HEK293 (cell line): ENCODE results near the gene PAX2.

ENCODE experiments used
- BCL11A ChIP-seq: fragments of 450-650 bp; formaldehyde crosslinking; IDR thresholded peaks from 2 replicates; pipeline ENCODE4 v1.5.1; 2016; ENCODE audit warnings: low read depth, missing biosample characterization, missing genetic modification characterization
- EGR2 ChIP-seq: fragments of 450-650 bp; formaldehyde crosslinking; IDR thresholded peaks from 2 replicates; pipeline ENCODE4 v1.5.1; 2016; ENCODE audit warnings: low read depth, missing biosample characterization, missing genetic modification characterization
- GLIS2 ChIP-seq: fragments of 450-650 bp; formaldehyde crosslinking; IDR thresholded peaks from 2 replicates; pipeline ENCODE4 v1.5.1; 2016; ENCODE audit warnings: missing biosample characterization, missing genetic modification characterization
- HIC1 ChIP-seq: fragments of 450-650 bp; formaldehyde crosslinking; IDR thresholded peaks from 2 replicates; pipeline ENCODE4 v1.5.1; 2016; ENCODE audit warnings: missing biosample characterization, missing genetic modification characterization
- HOXD13 ChIP-seq: sonication (generic); formaldehyde crosslinking; IDR thresholded peaks from 2 replicates; pipeline ENCODE4 v1.8.0; 2022; ENCODE audit warnings: missing genetic modification reagents, borderline replicate concordance
- KLF8 ChIP-seq: fragments of 450-650 bp; formaldehyde crosslinking; IDR thresholded peaks from 2 replicates; pipeline ENCODE4 v1.5.1; 2016; ENCODE audit warnings: missing biosample characterization, missing genetic modification characterization
- OSR2 ChIP-seq: fragments of 450-650 bp; formaldehyde crosslinking; IDR thresholded peaks from 2 replicates; pipeline ENCODE4 v1.5.1; 2016; ENCODE audit warnings: missing biosample characterization, missing genetic modification characterization
- PATZ1 ChIP-seq: fragments of 450-650 bp; formaldehyde crosslinking; IDR thresholded peaks from 2 replicates; pipeline ENCODE4 v1.5.1; 2016; ENCODE audit warnings: missing biosample characterization, missing genetic modification characterization
- SCRT2 ChIP-seq: fragments of 450-650 bp; formaldehyde crosslinking; IDR thresholded peaks from 2 replicates; pipeline ENCODE4 v1.5.1; 2016; ENCODE audit warnings: missing biosample characterization, missing genetic modification characterization
- TCF7L2 ChIP-seq: IDR thresholded peaks from 2 replicates; pipeline ENCODE4 v1.6.1; 2011; ENCODE audit warnings: low read depth, mild to moderate bottlenecking, inconsistent platforms, low read length, moderate library complexity, borderline replicate concordance
- WT1 ChIP-seq: fragments of 450-650 bp; formaldehyde crosslinking; IDR thresholded peaks from 2 replicates; pipeline ENCODE4 v1.5.1; 2016; ENCODE audit warnings: missing biosample characterization, missing genetic modification characterization
- ZBTB10 ChIP-seq: fragments of 450-650 bp; formaldehyde crosslinking; IDR thresholded peaks from 2 replicates; pipeline ENCODE4 v1.5.1; 2016; ENCODE audit warnings: missing biosample characterization, missing genetic modification characterization
- ZBTB17 ChIP-seq: fragments of 450-650 bp; formaldehyde crosslinking; IDR thresholded peaks from 2 replicates; pipeline ENCODE4 v1.5.1; 2016; ENCODE audit warnings: missing biosample characterization, missing genetic modification characterization
- ZFHX2 ChIP-seq: fragments of 450-650 bp; formaldehyde crosslinking; conservative IDR thresholded peaks from 2 replicates; pipeline ENCODE4 v1.5.1; 2016; ENCODE audit warnings: missing biosample characterization, missing genetic modification characterization
- ZFP3 ChIP-seq: fragments of 450-650 bp; formaldehyde crosslinking; IDR thresholded peaks from 2 replicates; pipeline ENCODE4 v1.5.1; 2016; ENCODE audit warnings: low read depth, missing biosample characterization, missing genetic modification characterization
- ZIC2 ChIP-seq: fragments of 450-650 bp; formaldehyde crosslinking; IDR thresholded peaks from 2 replicates; pipeline ENCODE4 v1.5.1; 2016; ENCODE audit warnings: missing biosample characterization, missing genetic modification characterization
- ZNF10 ChIP-seq: fragments of 450-650 bp; formaldehyde crosslinking; IDR thresholded peaks from 2 replicates; pipeline ENCODE4 v1.5.1; 2017; ENCODE audit warnings: missing biosample characterization, missing genetic modification characterization
- ZNF169 ChIP-seq: fragments of 450-650 bp; formaldehyde crosslinking; IDR thresholded peaks from 2 replicates; pipeline ENCODE4 v1.5.1; 2016; ENCODE audit warnings: missing biosample characterization, missing genetic modification characterization
- ZNF324 ChIP-seq: fragments of 450-650 bp; formaldehyde crosslinking; IDR thresholded peaks from 2 replicates; pipeline ENCODE4 v1.5.1; 2016; ENCODE audit warnings: missing biosample characterization, missing genetic modification characterization
- ZNF366 ChIP-seq: fragments of 450-650 bp; formaldehyde crosslinking; conservative IDR thresholded peaks from 2 replicates; pipeline ENCODE4 v1.5.1; 2016; ENCODE audit warnings: missing biosample characterization, missing genetic modification characterization
- ZNF391 ChIP-seq: fragments of 450-650 bp; formaldehyde crosslinking; IDR thresholded peaks from 2 replicates; pipeline ENCODE4 v1.5.1; 2016; ENCODE audit warnings: low read depth, missing biosample characterization, missing genetic modification characterization, borderline replicate concordance
- ZNF501 ChIP-seq: fragments of 450-650 bp; formaldehyde crosslinking; IDR thresholded peaks from 2 replicates; pipeline ENCODE4 v1.5.1; 2016; ENCODE audit warnings: missing biosample characterization, missing genetic modification characterization
- ZNF585B ChIP-seq: fragments of 450-650 bp; formaldehyde crosslinking; IDR thresholded peaks from 2 replicates; pipeline ENCODE4 v1.5.1; 2016; ENCODE audit warnings: missing biosample characterization, missing genetic modification characterization
- ZNF76 ChIP-seq: fragments of 450-650 bp; formaldehyde crosslinking; IDR thresholded peaks from 2 replicates; pipeline ENCODE4; 2016; ENCODE audit warnings: low read depth, missing biosample characterization, missing genetic modification characterization, borderline replicate concordance
- ZNF777 ChIP-seq: fragments of 450-650 bp; formaldehyde crosslinking; IDR thresholded peaks from 2 replicates; pipeline ENCODE4 v1.5.1; 2017; ENCODE audit warnings: missing biosample characterization, missing genetic modification characterization, borderline replicate concordance
- TF ChIP-seq, protein P1 (sequence below): fragments of 450-650 bp; formaldehyde crosslinking; IDR thresholded peaks from 2 replicates; pipeline ENCODE4 v1.5.1; 2016; ENCODE audit warnings: missing biosample characterization, missing genetic modification characterization, borderline replicate concordance
- TF ChIP-seq, protein P2 (sequence below): fragments of 450-650 bp; formaldehyde crosslinking; IDR thresholded peaks from 2 replicates; pipeline ENCODE4 v1.5.1; 2016; ENCODE audit warnings: missing biosample characterization, missing genetic modification characterization

Gene PAX2

GRCh38 chr10:100710151-100710871 is 35.1 kb upstream of the PAX2 start (continued):
- TF ChIP-seq ZBTB10 (tag by site-specific recombination): 0 out of 2 replicates have a peak, but pooled peaks have one; percentile 18
- TF ChIP-seq ZNF501: no peak
- TF ChIP-seq, protein P1, sequence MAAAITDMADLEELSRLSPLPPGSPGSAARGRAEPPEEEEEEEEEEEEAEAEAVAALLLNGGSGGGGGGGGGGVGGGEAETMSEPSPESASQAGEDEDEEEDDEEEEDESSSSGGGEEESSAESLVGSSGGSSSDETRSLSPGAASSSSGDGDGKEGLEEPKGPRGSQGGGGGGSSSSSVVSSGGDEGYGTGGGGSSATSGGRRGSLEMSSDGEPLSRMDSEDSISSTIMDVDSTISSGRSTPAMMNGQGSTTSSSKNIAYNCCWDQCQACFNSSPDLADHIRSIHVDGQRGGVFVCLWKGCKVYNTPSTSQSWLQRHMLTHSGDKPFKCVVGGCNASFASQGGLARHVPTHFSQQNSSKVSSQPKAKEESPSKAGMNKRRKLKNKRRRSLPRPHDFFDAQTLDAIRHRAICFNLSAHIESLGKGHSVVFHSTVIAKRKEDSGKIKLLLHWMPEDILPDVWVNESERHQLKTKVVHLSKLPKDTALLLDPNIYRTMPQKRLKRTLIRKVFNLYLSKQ (tag by site-specific recombination): no peak
- TF ChIP-seq PATZ1 (tag by site-specific recombination): peak; percentile 75
- 0 out of 2 replicates have a peak, but pooled peaks have one; percentile 38 for TF ChIP-seq ZNF777 (tag by site-specific recombination)
- no peak for TF ChIP-seq HOXD13 (CRISPR knock-in tag)
- TF ChIP-seq ZNF76 (tag by site-specific recombination): peak; percentile 89
- peak; percentile 92 for TF ChIP-seq SCRT2
- no peak for TF ChIP-seq BCL11A (tag by site-specific recombination)
- no peak for TF ChIP-seq ZNF169 (tag by site-specific recombination)
- no peak for TF ChIP-seq ZFP3 (tag by site-specific recombination)
- TF ChIP-seq WT1 (tag by site-specific recombination): peak; percentile 83
- no peak for TF ChIP-seq ZNF585B (tag by site-specific recombination)
- peak; percentile 78 for TF ChIP-seq GLIS2 (tag by site-specific recombination)
- 0 out of 2 replicates have a peak, but pooled peaks have one; percentile 42 for TF ChIP-seq OSR2
- TF ChIP-seq, protein P2, sequence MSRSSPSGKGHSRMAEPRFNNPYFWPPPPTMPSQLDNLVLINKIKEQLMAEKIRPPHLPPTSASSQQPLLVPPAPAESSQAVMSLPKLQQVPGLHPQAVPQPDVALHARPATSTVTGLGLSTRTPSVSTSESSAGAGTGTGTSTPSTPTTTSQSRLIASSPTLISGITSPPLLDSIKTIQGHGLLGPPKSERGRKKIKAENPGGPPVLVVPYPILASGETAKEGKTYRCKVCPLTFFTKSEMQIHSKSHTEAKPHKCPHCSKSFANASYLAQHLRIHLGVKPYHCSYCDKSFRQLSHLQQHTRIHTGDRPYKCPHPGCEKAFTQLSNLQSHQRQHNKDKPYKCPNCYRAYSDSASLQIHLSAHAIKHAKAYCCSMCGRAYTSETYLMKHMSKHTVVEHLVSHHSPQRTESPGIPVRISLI (tag by site-specific recombination): no peak
- TF ChIP-seq ZNF10 (tag by site-specific recombination): peak; percentile 84
- no peak for TF ChIP-seq ZNF324 (tag by site-specific recombination)
- TF ChIP-seq ZIC2 (tag by site-specific recombination): peak; percentile 96
- TF ChIP-seq ZBTB17 (tag by site-specific recombination): peak; percentile 36; the same call in 1 of the 2 replicates
- 0 out of 2 replicates have a peak, but pooled peaks have one; percentile 10 for TF ChIP-seq KLF8 (tag by site-specific recombination)
- TF ChIP-seq ZFHX2 (tag by site-specific recombination): peak; percentile 55
- no peak for TF ChIP-seq ZNF391 (tag by site-specific recombination)
- TF ChIP-seq ZNF366: 0 out of 2 replicates have a peak, but pooled peaks have one; percentile 44
- no peak for TF ChIP-seq TCF7L2
- TF ChIP-seq HIC1 (tag by site-specific recombination): peak; percentile 75
- peak; percentile 61; the same call in 1 of the 2 replicates for TF ChIP-seq EGR2 (tag by site-specific recombination)
